HG03159 (cell line): ENCODE measurements around the gene GGA3.
"Not testable (repeated sequence)": the region's sequence is repeated elsewhere in the genome, so short reads cannot be mapped to it uniquely, and the experiment has no call there.

Experiments
- ATAC-seq: cut with Tn5 transposase; IDR thresholded peaks from one replicate; pipeline ENCODE4 v1.9.1; 2021; ENCODE audit warnings: mild to moderate bottlenecking, moderate library complexity; ENCODE audit not compliant: unreplicated experiment

The GGA3 gene

DNA sequence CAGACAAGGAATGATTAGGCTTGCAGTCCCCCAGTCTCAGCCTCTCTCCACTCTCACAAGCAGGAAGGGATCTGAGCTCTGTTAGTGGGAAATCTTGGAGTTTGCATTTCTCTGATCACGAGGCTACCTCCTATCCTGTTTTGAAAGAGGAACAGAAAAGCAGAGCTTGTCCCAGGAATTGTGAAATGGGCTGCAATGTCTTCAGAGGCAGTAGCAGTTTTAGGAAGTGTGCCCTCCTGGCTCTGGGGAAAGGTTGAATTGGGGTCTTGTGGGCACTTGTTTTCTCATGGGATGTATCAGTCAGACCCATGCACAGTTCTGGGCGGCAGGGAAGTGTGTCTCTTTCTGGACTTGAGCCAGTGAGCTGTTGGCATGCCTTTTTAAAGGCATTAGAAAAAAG, 33.1 kb downstream of the GGA3 start:
- no peak for ATAC-seq

DNA sequence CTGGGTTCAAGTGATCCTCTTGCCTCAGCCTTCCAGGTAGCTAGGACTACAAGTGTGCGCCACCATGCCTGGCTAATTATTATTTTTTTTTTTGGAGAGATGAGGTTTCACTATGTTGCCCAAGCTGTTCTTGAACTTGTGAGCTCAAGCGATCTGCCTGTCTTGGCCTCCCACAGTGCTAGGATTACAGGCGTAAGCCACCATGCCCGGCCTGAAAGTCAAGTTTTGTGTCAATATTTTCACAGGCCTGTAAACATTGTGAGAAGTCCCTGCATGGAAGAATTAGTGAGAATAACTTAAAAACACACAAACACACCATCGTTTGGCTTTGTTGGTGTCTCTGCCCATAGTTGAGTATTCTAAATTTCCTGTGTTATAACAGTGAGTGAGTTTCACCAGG, 33.7 kb downstream of the GGA3 start:
- ATAC-seq, result no peak

DNA sequence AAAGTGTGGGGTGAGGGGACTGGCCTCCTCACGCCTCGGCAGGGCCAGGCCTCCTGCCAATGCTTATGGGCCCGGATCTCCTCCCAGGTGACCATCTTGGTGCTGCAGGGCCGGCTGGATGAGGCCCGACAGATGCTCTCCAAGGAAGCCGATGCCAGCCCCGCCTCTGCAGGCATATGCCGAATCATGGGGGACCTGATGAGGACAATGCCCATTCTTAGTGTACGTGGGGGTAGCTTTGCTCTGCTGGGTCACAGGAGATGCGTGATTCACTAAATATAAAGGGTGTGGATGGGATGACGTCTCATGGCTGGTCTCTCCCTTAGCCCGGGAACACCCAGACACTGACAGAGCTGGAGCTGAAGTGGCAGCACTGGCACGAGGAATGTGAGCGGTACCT, 36.4 kb downstream of the GGA3 start:
- ATAC-seq, result no peak

DNA sequence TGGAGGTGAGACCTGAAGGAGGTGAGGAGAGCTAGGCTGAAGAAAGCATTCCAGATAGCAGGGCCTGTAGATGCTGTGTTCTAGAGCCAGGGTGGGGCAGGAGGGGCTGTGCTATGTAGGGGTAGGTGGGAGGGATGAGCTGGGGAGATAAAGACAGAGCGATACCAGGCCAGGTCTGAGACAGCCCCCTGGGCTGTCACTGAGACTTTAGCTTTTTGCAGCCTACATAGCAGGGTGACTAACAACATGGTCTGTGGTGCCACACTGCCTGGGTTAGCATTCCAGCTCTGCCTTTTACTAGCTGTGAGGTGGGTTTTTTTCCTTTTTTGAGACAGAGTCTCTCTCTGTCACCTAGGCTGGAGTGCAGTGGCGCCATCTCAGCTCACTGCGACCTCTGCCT, 41.6 kb downstream of the GGA3 start:
- ATAC-seq, result no peak

DNA sequence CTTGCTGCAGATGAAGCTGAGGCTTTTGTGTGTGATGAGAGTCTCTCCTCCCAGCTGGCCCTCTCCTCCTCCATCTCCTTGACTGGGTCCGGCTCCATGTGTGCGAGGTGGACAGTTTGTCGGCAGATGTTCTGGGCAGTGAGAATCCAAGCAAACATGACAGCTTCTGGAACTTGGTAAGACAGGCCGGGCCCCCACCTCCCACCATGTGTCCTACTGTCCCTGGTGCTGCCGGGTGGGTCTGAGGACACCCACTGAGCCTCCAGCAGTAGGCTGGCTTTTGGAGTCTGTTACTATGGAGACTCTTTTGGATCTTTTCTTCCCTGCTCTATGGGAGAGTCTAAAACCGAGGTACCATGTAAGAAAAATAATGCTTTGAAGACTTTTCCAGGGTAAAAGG, 43.3 kb downstream of the GGA3 start:
- ATAC-seq, result no peak

DNA sequence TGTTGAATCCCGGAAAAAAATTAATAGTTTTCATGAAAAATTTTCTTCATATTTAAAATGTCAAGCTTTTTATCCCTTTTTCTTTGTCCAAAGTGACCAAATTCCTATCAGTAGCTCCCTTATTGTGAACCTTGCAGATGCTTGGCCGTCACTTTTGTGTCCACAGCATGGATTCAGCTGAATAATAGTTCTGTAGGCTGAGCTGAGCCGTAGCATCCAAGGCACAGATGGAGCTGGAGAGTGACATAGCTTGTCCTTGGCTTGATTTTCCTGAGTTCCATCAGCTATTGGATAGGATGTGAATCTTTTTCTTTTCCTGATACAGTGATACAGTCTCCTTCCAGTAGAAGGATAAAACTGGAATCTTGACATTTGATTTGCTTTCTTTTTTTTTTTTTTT, 52.3 kb downstream of the GGA3 start:
- no peak for ATAC-seq

DNA sequence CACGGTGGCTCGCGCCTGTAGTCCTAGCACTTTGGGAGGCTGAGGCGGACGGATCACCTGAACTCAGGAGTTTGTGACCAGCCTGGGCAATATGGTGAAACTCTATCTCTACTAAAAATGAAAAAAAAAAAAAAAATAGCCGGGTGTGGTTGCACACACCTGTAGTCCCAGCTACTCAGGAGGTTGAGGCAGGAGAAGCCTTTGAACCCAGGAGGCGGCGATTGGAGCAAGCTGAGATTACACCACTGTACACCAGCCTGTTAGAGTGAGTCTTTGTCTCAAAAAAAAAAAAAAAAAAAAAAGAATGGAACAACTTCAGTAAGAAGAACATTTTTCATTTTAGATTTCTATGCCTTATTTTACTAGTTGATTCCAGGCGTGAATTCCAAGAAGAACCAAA, 53.2 kb downstream of the GGA3 start:
- ATAC-seq, result no peak

DNA sequence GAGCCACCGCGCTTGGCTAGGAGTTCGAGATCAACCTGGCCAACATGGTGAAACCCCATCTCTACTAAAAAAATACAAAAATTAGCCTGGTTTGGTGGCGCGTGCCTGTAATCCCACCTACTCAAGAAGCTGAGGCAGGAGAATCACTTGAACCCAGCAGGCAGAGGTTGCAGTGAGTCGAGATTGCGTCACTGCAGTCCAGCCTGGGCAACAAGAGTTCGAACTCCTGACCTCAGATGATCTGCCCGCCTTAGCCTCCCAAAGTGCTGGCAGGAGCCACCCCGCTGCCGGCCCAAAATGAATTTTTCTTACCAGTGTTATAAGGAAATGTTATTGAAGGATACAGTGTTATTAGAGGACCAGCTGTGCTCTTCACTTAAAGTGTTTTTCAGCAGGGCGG, 53.6 kb downstream of the GGA3 start:
- ATAC-seq, result no peak

DNA sequence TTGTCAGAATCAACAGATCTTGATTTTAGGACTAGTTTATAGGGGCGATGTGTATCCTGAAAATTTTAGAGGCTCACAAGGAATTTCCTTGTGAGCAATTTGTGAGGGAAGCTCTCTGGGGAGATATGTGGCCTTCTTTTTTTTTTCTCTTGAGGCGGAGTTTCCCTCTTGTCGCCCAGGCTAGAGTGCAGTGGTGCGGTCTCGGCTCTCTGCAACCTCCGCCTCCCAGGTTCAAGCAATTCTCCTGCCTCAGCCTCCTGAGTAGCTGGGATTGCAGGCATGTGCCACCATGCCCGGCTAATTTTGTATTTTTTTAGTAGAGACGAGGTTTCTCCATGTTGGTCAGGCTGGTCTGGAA, 54.4 kb downstream of the GGA3 start:
- ATAC-seq, result not testable (repeated sequence)

DNA sequence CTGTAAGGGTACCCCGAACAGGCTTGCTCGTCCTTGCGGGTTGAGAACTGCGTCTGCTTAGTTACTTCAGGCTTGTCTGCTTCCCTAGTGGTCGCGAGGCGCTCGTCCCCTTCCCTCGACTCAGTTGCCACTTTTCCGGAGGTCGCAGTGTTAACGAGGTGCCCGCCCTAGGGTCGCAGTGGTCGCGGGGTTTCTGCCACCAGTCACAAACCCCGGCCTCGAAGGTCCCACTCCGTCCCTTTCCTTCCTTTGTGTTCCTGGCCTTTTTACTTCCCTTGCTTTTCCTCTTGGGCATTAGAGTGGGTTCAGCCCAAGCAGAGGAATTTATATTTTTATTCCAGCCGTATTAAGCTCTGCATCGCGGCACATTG, 55.6 kb downstream of the GGA3 start:
- no peak for ATAC-seq

DNA sequence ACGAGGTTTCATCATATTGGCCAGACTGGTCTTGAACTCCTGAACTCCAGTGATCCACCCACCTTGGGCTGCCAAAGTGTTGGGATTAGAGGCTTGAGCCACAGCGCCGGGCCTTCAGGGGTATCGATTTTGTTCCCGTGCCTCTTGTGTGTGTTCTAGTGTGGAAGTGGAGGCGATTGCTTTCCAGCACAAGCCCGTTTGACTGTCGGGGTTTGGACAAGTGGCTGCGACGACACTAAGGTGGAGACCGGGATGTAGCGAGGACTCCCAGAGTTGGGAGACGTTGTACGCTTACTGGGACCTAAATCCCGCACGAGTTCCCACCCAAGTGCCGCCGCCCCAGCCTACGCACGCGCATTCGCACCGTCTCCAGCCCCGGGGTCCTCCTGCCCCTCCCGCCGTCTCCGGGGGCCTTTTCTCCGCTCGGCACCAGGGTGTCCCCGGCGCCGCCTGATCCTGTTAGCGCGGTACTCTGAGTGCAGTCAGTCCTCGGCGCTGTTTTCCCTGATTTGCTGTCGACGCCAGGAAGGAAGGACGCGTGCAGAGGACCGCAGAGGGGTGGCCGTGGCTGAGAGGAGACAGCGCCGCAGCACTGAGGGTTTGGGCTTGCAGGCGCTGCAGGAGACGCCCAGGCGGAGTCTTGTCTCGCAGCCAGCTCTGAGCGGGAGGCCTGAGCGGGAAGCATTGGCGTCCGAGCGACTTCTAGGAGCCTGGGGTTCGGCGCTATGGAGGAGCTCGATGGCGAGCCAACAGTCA, 56.2 kb downstream of the GGA3 start, which contains the start of gene NUP85:
TSS of gene NUP85 (plus strand) at position 643 of the 756 bp plus-strand sequence. CDS start at position 726, 83 bp downstream.
- peak; percentile 82 for ATAC-seq

DNA sequence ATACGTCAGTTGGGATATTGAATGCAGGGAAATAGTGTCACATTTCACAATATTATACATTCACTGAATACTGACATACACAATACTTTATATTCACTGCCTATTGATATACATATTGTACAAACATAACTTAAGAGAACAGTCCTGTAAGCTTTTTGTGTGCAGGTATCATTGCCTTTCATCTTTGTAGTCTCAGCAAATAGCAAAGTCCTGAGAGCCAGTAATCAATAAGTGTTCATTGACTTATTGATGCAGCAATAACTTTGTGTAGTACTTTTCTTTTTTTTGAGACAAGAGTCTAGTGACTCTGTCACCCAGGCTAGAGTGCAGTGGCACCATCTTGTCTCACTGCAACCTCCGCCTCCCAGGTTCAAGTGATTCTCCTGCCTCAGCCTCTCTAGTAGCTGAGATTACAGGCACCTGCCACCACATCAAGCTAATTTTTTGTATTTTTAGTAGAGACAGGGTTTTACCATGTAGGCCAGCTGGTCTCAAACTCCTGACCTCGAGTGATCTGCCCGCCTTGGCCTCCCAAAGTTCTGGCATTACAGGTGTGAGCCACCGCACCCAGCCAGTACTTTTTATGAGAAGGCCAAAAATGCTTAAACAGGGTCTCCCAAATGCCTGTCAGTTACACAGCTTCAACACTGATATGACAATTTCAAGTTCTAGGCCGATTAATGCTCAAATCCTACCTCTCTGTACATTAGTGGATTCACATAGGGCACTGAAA, 61.4 kb downstream of the GGA3 start:
- no peak for ATAC-seq

DNA sequence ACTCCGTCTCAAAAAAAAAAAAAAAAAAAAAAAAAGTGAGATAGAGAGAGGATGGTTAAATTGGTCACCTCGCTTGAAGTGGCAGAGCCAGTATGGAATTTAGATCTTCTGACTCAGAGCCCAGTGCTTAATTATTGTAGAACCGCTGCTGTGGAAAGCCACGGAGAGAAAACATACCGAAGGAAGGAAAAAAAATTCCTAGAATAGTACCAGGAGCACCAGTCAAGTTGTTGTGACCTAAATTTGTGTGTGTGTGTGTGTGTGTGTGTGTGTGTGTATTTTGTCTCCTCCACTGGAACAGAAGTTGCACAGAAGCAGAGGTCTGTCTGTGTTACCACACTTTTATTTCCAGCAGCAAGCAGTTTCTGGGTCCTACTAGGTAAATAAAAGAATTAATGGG, 66.5 kb downstream of the GGA3 start:
- ATAC-seq, result no peak

DNA sequence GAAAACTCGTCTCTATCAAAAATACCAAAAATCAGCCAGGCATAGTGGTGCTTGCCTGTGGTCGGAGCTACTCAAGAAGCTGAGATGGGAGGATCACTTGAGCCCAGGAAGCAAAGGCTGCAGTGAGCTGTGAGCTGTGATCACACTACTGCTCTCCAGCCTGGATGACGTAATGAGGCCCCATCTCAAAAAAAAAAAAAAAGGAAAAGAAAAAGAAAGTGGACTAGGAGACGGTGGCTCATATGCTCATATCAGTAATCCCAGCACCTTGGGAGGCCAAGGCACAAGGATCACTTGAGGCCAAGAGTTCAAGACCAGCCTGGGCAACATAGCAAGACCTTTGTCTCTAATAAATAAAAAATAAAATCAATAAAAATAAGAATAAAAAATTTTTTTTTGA, 69.8 kb downstream of the GGA3 start:
- ATAC-seq, result no peak

DNA sequence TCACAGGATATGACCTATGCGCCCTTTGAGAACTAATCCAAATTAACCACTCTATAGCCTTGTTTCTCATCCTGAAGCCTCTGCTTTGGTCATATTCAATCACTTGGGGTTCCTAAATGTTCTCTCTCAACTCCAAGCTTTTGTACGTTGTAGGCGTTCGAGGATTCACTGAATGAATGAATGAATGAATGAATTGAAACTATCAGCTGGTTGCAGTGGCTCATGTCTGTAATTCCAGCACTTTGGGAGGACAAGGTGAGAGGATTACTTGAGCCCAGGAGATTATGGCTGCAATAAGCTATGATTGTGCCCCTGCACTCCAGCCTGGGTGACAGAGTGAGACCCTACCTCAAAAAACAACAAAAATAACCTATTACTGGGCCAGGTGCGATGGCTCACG, 72.8 kb downstream of the GGA3 start:
- ATAC-seq, result no peak
